Measurements from ENCODE around the gene POGLUT2.

- TF ChIP-seq CTCF (conservative IDR thresholded peaks at IDR 0.05) = no peak
- no peak for TF ChIP-seq EZH2 (IDR thresholded peaks at IDR 0.05; ENCODE audit: low read depth)
Measured at GRCh38 chr13:102768909-102769308, 29.9 kb downstream of the POGLUT2 start.

Measured in PC-9 (cell line).